ENCODE measurements around the gene NUDT1. TPM values are rescaled to one million over a fixed set of nuclear protein-coding genes. Genes with fewer than 3 reads are reported as not detected.

Gene NUDT1
- total RNA-seq, 1 donor from 2014 or later, result 19.2 TPM

DNA sequence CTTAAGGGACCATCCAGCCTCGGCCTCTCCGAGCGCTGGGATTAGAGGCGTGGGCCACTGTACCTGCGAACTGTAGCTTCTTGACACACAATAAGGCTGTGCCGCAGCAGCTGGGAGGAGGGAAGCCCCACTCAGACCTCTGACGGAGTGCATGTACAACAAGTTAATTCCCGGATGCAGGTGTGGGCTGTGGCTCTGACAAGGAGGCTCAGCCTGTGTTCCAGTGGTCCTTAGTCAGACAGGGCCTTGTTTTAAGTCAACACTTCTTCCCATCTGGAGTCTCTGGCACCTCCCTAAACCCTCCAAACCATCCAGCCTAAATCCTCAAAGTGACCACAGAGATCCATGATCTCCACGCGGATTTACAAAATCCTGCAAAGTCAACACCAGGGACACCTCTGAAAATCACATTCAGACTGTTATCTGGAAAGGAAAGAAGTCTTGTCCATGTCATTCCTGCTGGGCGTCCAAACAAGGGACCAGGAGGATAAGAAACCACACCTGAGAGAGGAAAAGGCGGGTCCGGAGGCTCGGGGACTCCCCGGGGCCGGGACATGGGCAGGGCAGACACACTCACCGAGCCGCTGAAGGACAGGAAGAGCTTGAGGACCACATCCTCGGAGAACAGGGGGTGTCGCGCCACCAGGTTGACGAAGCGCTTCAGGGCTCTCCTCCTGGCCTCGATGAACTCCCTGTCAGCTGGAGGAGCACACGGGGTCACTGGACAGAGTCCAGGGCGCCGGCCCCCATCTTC, 29.4 kb downstream of the NUDT1 start:
- TF ChIP-seq, protein P1, sequence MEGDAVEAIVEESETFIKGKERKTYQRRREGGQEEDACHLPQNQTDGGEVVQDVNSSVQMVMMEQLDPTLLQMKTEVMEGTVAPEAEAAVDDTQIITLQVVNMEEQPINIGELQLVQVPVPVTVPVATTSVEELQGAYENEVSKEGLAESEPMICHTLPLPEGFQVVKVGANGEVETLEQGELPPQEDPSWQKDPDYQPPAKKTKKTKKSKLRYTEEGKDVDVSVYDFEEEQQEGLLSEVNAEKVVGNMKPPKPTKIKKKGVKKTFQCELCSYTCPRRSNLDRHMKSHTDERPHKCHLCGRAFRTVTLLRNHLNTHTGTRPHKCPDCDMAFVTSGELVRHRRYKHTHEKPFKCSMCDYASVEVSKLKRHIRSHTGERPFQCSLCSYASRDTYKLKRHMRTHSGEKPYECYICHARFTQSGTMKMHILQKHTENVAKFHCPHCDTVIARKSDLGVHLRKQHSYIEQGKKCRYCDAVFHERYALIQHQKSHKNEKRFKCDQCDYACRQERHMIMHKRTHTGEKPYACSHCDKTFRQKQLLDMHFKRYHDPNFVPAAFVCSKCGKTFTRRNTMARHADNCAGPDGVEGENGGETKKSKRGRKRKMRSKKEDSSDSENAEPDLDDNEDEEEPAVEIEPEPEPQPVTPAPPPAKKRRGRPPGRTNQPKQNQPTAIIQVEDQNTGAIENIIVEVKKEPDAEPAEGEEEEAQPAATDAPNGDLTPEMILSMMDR (IDR thresholded peaks at IDR 0.05; ENCODE audit: unreplicated experiment), result no peak
- Mint-ChIP-seq H3K27ac (no peak overlapping the region), H3K36me3 (peaks cover 24% of the 10 kb centered on the region), H3K27me3 (ENCODE audit: low read depth) (no peaks in the 10 kb centered on the region), H3K9me3 (no peaks in the 10 kb centered on the region), H3K4me3 (no peak overlapping the region), H3K4me1 (peaks cover 4% of the 10 kb centered on the region)
- DNase-seq (ENCODE audit: low spot score in 2 of 2, unreplicated experiment in 2 of 2), result no peak

DNA sequence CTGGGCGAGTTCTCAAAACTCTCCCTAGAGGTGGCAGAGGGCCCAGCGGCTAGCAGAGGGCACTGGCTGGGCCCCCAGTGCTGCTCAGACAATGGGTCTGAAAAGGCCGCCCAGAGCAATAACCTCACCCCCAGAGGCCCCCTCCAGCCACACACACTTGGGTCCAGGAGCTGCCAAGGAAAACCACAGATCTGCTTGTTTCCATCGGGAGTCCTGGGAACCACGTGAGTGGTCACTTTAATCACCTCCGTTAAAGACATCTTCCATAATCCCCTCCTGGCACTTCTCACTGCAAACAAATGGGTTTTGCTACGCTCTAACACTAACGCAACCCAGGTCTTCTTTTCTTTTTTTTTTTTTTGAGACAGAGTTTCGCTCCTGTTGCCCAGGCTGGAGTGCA, 30.0 kb downstream of the NUDT1 start:
- peaks cover 4% of the 10 kb centered on the region for H3K4me1 Mint-ChIP-seq
- H3K9me3 Mint-ChIP-seq, result no peaks in the 10 kb centered on the region
- TF ChIP-seq, protein P1 (IDR thresholded peaks at IDR 0.05; ENCODE audit: unreplicated experiment), result no peak
- DNase-seq (ENCODE audit: low spot score in 2 of 2, unreplicated experiment in 2 of 2), result no peak
- H3K27ac Mint-ChIP-seq, result no peak overlapping the region
- no peaks in the 10 kb centered on the region for H3K27me3 Mint-ChIP-seq (ENCODE audit: low read depth)
- H3K4me3 Mint-ChIP-seq, result no peak overlapping the region
- peaks cover 22% of the 10 kb centered on the region for H3K36me3 Mint-ChIP-seq

DNA sequence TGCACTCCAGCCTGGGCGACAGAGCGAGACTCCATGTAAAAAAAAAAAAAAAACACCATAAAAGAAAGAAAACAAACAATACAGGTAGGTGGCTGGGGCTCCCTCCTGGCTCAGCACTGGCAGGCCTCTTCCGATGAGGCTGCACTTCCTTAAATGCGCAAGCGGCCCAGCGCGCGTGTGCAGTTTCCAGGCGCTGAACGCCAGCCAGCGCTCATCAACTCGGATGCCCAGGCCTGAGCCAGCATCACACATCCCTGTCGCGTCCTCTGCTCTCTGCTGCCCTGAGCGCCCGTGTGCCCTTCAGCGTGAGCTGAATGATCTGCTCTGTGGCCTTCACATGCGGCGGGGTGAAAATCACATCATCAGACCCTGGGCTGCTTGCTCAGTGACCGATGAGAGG, 31.8 kb downstream of the NUDT1 start:
- peaks cover 4% of the 10 kb centered on the region for H3K4me1 Mint-ChIP-seq
- no peak overlapping the region for H3K4me3 Mint-ChIP-seq
- TF ChIP-seq, protein P1 (IDR thresholded peaks at IDR 0.05; ENCODE audit: unreplicated experiment), result no peak
- H3K36me3 Mint-ChIP-seq, result peaks cover 29% of the 10 kb centered on the region
- no peaks in the 10 kb centered on the region for H3K27me3 Mint-ChIP-seq (ENCODE audit: low read depth)
- DNase-seq (ENCODE audit: low spot score in 2 of 2, unreplicated experiment in 2 of 2), result no peak
- no peaks in the 10 kb centered on the region for H3K9me3 Mint-ChIP-seq
- no peak overlapping the region for H3K27ac Mint-ChIP-seq

- Mint-ChIP-seq H3K4me3 (no peak overlapping the region), H3K36me3 (peaks cover 24% of the 10 kb centered on the region), H3K27ac (no peak overlapping the region), H3K27me3 (ENCODE audit: low read depth) (no peaks in the 10 kb centered on the region), H3K4me1 (peaks cover 2% of the 10 kb centered on the region), H3K9me3 (no peaks in the 10 kb centered on the region)
- no peak for DNase-seq (ENCODE audit: low spot score in 2 of 2, unreplicated experiment in 2 of 2)
- TF ChIP-seq, protein P1 (IDR thresholded peaks at IDR 0.05; ENCODE audit: unreplicated experiment), result no peak
These were observed 32.6 kb downstream of the NUDT1 start for GRCh38 chr7:2274666-2275065.

DNA sequence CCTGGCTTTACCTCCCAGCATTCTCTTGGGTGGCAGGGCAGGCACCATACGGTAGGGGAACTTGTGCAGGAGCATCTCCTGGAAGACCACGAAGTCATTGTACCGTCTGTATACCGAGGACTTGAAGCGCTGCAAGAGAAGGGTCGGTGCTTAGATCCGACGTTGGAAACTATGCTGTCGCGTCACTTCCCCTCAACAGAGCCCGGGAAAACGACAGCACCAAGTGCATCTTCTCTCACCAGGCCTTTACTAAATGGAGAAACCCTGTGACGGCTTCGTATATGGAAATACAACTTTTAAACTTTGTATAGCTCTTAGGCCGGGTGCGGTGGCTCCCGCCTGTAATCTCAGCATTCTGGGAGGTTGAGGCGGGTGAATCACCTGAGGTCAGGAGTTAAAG, 33.1 kb downstream of the NUDT1 start:
- TF ChIP-seq, protein P1 (IDR thresholded peaks at IDR 0.05; ENCODE audit: unreplicated experiment), result no peak
- Mint-ChIP-seq H3K27me3 (ENCODE audit: low read depth) (no peaks in the 10 kb centered on the region), H3K9me3 (no peaks in the 10 kb centered on the region), H3K27ac (no peak overlapping the region), H3K36me3 (peaks cover 24% of the 10 kb centered on the region), H3K4me1 (peaks cover 5% of the 10 kb centered on the region), H3K4me3 (no peak overlapping the region)
- no peak for DNase-seq (ENCODE audit: low spot score in 2 of 2, unreplicated experiment in 2 of 2)
